K562 (cell line): ENCODE data around the gene DGAT2L6. TPM values are rescaled to one million over a fixed set of nuclear protein-coding genes. Genes with fewer than 3 reads are reported as not detected.
A peak's percentile ranks its signal among the peaks of the same experiment; 100 is the strongest.

ENCODE experiments used
- EP300 ChIP-seq: IDR thresholded peaks from 2 replicates; pipeline ENCODE4 v1.6.1; 2012; ENCODE audit warnings: low read length, improper control_type of control experiment
- FOXA3 ChIP-seq, 2 experiments: fragments of 450-650 bp in 1 of 2; sonication (generic) in 1 of 2; formaldehyde crosslinking; IDR thresholded peaks in 1 of 2; conservative IDR thresholded peaks in 1 of 2; 2 replicates each; pipeline versions ENCODE4 v1.4.0 to v1.8.0; 2020 to 2022; ENCODE audit warnings: mild to moderate bottlenecking in 2 of 2, missing genetic modification reagents in 1 of 2
- HDAC3 ChIP-seq: fragments of 450-650 bp; IDR thresholded peaks from 2 replicates; pipeline ENCODE4 v1.6.1; 2018; ENCODE audit warnings: borderline replicate concordance, mild to moderate bottlenecking, moderate library complexity; ENCODE audit not compliant: partially characterized antibody
- NELFE ChIP-seq: IDR thresholded peaks from 2 replicates; pipeline ENCODE4 v1.6.1; 2011; ENCODE audit warnings: mild to moderate bottlenecking; ENCODE audit not compliant: insufficient read depth, insufficient read length
- PHTF2 ChIP-seq: fragments of 250-450 bp; sonication (Bioruptor Pico); IDR thresholded peaks from 2 replicates; pipeline ENCODE4 v1.5.0; 2021; ENCODE audit warnings: mild to moderate bottlenecking
- POLR3A ChIP-seq: IDR thresholded peaks from 2 replicates; pipeline ENCODE4 v1.6.1; 2011; ENCODE audit warnings: borderline replicate concordance, mild to moderate bottlenecking, moderate library complexity; ENCODE audit not compliant: insufficient read length, insufficient read depth; ENCODE audit errors: extremely low read depth
- PTBP1 ChIP-seq: fragments of 200-400 bp; formaldehyde crosslinking; IDR thresholded peaks from 2 replicates; pipeline ENCODE4 v1.6.1; 2017; ENCODE audit warnings: low read depth, low read length
- RCOR1 ChIP-seq, 2 experiments: IDR thresholded peaks; 2 replicates each; pipeline ENCODE4 v1.6.1; 2012; ENCODE audit warnings: low read depth in 2 of 2, low read length in 2 of 2, borderline replicate concordance in 1 of 2, improper control_type of control experiment in 1 of 2
- SIN3A ChIP-seq, 2 experiments: fragments of 150-350 bp in 1 of 2; IDR thresholded peaks; 2 replicates each; pipeline ENCODE4 v1.6.1; 2011 to 2016; ENCODE audit warnings: borderline replicate concordance in 2 of 2, low read depth in 2 of 2, low read length in 2 of 2, mild to moderate bottlenecking in 2 of 2, moderate library complexity in 2 of 2; ENCODE audit not compliant: control insufficient read depth in 1 of 2
- SLC30A9 ChIP-seq: fragments of 250-450 bp; sonication (Bioruptor Pico); IDR thresholded peaks from 2 replicates; pipeline ENCODE4 v1.8.0; 2022; ENCODE audit warnings: mild to moderate bottlenecking, moderate library complexity
- TCF7 ChIP-seq: sonication (generic); IDR thresholded peaks from 2 replicates; pipeline ENCODE4 v1.6.1; 2016; ENCODE audit warnings: antibody characterized with exemption, borderline replicate concordance
- ZC3H4 ChIP-seq: sonication (generic); formaldehyde crosslinking; IDR thresholded peaks from 2 replicates; pipeline ENCODE4 v1.9.0; 2021; ENCODE audit warnings: missing genetic modification reagents, borderline replicate concordance
- ZNF431 ChIP-seq: sonication (generic); formaldehyde crosslinking; IDR thresholded peaks from 2 replicates; pipeline ENCODE4 v1.8.0; 2022; ENCODE audit warnings: mild to moderate bottlenecking, missing genetic modification reagents
- polyA plus RNA-seq, 8 experiments: library from polyadenylated mRNA; depleted of rRNA in 4 of 8; stranded (reverse) in 5 of 8; unstranded in 3 of 8; fragments of >200 nt; fragmentation: Nextera tagmentation in 2 of 8; fragmentation: Illumina TruSeq in 1 of 8; extraction: Ambion mirVana in 2 of 8; extraction: Trizol in 1 of 8; gene quantifications; 2 replicates each; pipeline versions ENCODE4 v1.2.1 to v1.2.3, GENCODE V29; 2011 to 2014; ENCODE audit warnings: inconsistent platforms in 1 of 8, missing spikeins in 1 of 8
- total RNA-seq, 7 experiments: library from RNA; depleted of rRNA in 6 of 7; stranded (reverse); fragments of >200 nt in 6 of 7; fragmentation: Illumina TruSeq in 2 of 7; extraction: Trizol in 2 of 7; gene quantifications; 2 replicates each; pipeline versions ENCODE4 v1.2.1 to v1.2.3, GENCODE V29; 2011 to 2021; ENCODE audit warnings: low replicate concordance in 1 of 7
- TF ChIP-seq, protein P1 (sequence below): fragments of 250-450 bp; sonication (Bioruptor Pico); IDR thresholded peaks from 2 replicates; pipeline ENCODE4 v1.4.0; 2020; ENCODE audit warnings: mild to moderate bottlenecking
- TF ChIP-seq, protein P2 (sequence below), 2 experiments: fragments of 250-450 bp in 1 of 2; fragments of 450-650 bp in 1 of 2; sonication (Bioruptor Pico) in 1 of 2; IDR thresholded peaks; 2 replicates each; pipeline versions ENCODE4 v1.6.1 to v1.8.0; 2016 to 2021; ENCODE audit warnings: mild to moderate bottlenecking in 2 of 2, moderate library complexity in 2 of 2, missing compliant biosample characterization in 1 of 2, missing genetic modification characterization in 1 of 2
- TF ChIP-seq, protein P3 (sequence below): sonication (generic); formaldehyde crosslinking; IDR thresholded peaks from 2 replicates; pipeline ENCODE4 v1.8.1; 2022; ENCODE audit warnings: missing genetic modification reagents
- TF ChIP-seq, protein P4 (sequence below): fragments of 450-650 bp; IDR thresholded peaks from 2 replicates; pipeline ENCODE4 v1.6.1; 2016
- TF ChIP-seq, protein P5 (sequence below): fragments of 450-650 bp; IDR thresholded peaks from 2 replicates; pipeline ENCODE4 v1.6.1; 2017; ENCODE audit warnings: antibody characterized with exemption
- TF ChIP-seq, protein P6 (sequence below): sonication (generic); formaldehyde crosslinking; IDR thresholded peaks from 2 replicates; pipeline ENCODE4 v1.8.0; 2022; ENCODE audit warnings: mild to moderate bottlenecking, missing genetic modification reagents

Gene DGAT2L6
- total and polyA plus RNA-seq, 9 of the 15 experiments (the other 6 are each of a cell fraction or from before 2014, with no cell fraction given), result not detected

DNA sequence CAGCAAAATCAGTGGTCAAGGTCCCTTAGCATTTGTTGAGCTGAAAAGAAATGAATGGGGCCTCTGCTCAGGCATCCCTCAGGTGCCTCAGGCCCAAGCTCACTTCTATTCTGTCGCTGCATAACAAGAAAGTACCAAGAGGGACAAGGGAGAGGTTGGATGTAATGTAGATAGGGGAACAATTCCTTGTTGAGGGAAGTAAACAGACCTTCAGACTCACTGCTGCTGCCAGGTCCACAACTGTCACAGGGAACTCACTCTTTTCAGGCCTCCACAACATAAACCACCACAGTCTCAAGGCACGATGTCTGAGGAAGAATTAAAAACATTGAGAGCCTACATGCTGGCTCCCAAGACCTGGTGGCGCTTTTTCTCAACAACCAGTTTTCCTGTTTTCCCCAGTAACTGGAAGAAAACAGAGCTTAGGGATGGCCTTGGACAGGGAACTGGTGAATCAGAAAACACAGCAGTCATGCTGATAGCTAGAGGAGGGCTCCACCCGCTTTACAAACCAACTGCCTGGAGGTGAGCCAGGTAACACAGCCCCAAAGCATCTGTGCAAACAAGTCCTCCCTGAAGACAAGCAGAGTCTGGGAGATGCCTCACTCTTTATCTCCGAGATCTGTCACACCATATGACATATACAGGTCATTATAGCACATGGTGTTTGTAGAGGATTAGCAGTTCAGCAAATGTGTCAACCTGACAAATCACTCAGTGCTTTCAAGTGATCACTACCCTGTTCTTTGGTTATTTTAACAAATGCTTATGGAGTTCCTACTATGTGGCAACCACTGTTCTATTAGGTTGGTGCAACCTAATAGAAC, 42.9 kb downstream of the DGAT2L6 start (continued):
- TF ChIP-seq ZNF431 (CRISPR knock-in tag) (no peak), FOXA3 (CRISPR knock-in tag; conservative IDR thresholded peaks at IDR 0.05 in 1 of 2, IDR thresholded peaks at IDR 0.05 in 1 of 2) (peak; percentile 91 to 96), PHTF2 (CRISPR knock-in tag) (no peak), PTBP1 (no peak), EP300 (peak; percentile 27; the same call in 1 of the 2 replicates), HDAC3 (no peak), ZC3H4 (CRISPR knock-in tag) (no peak), SLC30A9 (no peak), RCOR1 (IDR thresholded peaks at IDR 0.05; ENCODE audit: borderline replicate concordance in 1 of 2, low read depth in 2 of 2, low read length in 2 of 2) (0 out of 4 replicates have a peak, but pooled peaks of 1 of the 2 experiments have one; percentile 22), NELFE (no peak), SIN3A (IDR thresholded peaks at IDR 0.05; ENCODE audit: borderline replicate concordance in 2 of 2, control insufficient read depth in 1 of 2, low read depth in 2 of 2, low read length in 2 of 2) (no peak), TCF7 (no peak), POLR3A (no peak)
- TF ChIP-seq, protein P1, sequence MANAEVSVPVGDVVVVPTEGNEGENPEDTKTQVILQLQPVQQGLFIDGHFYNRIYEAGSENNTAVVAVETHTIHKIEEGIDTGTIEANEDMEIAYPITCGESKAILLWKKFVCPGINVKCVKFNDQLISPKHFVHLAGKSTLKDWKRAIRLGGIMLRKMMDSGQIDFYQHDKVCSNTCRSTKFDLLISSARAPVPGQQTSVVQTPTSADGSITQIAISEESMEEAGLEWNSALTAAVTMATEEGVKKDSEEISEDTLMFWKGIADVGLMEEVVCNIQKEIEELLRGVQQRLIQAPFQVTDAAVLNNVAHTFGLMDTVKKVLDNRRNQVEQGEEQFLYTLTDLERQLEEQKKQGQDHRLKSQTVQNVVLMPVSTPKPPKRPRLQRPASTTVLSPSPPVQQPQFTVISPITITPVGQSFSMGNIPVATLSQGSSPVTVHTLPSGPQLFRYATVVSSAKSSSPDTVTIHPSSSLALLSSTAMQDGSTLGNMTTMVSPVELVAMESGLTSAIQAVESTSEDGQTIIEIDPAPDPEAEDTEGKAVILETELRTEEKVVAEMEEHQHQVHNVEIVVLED, result no peak
- TF ChIP-seq, protein P2, sequence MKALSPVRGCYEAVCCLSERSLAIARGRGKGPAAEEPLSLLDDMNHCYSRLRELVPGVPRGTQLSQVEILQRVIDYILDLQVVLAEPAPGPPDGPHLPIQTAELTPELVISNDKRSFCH (CRISPR knock-in tag; IDR thresholded peaks at IDR 0.05), result no peak
- TF ChIP-seq, protein P2 (tag; IDR thresholded peaks at IDR 0.05), result no peak
- TF ChIP-seq, protein P3, sequence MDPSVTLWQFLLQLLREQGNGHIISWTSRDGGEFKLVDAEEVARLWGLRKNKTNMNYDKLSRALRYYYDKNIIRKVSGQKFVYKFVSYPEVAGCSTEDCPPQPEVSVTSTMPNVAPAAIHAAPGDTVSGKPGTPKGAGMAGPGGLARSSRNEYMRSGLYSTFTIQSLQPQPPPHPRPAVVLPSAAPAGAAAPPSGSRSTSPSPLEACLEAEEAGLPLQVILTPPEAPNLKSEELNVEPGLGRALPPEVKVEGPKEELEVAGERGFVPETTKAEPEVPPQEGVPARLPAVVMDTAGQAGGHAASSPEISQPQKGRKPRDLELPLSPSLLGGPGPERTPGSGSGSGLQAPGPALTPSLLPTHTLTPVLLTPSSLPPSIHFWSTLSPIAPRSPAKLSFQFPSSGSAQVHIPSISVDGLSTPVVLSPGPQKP (CRISPR knock-in tag), result no peak
- TF ChIP-seq, protein P4, sequence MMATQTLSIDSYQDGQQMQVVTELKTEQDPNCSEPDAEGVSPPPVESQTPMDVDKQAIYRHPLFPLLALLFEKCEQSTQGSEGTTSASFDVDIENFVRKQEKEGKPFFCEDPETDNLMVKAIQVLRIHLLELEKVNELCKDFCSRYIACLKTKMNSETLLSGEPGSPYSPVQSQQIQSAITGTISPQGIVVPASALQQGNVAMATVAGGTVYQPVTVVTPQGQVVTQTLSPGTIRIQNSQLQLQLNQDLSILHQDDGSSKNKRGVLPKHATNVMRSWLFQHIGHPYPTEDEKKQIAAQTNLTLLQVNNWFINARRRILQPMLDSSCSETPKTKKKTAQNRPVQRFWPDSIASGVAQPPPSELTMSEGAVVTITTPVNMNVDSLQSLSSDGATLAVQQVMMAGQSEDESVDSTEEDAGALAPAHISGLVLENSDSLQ, result peak; percentile 59
- TF ChIP-seq, protein P5, sequence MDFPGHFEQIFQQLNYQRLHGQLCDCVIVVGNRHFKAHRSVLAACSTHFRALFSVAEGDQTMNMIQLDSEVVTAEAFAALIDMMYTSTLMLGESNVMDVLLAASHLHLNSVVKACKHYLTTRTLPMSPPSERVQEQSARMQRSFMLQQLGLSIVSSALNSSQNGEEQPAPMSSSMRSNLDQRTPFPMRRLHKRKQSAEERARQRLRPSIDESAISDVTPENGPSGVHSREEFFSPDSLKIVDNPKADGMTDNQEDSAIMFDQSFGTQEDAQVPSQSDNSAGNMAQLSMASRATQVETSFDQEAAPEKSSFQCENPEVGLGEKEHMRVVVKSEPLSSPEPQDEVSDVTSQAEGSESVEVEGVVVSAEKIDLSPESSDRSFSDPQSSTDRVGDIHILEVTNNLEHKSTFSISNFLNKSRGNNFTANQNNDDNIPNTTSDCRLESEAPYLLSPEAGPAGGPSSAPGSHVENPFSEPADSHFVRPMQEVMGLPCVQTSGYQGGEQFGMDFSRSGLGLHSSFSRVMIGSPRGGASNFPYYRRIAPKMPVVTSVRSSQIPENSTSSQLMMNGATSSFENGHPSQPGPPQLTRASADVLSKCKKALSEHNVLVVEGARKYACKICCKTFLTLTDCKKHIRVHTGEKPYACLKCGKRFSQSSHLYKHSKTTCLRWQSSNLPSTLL, result no peak
- TF ChIP-seq, protein P6, sequence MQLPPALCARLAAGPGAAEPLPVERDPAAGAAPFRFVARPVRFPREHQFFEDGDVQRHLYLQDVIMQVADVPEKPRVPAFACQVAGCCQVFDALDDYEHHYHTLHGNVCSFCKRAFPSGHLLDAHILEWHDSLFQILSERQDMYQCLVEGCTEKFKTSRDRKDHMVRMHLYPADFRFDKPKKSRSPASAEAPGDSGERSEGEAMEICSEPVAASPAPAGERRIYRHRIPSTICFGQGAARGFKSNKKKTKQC (CRISPR knock-in tag), result no peak
